ENCODE measurements around the gene MTERF1.

MTERF1 gene

GRCh38 chr7:91827169-91827568, 53.3 kb downstream of the MTERF1 start:
- DNase-seq = no peak

- no peak for DNase-seq
Observed at GRCh38 chr7:91826377-91826776, 54.1 kb downstream of the MTERF1 start.

GRCh38 chr7:91824201-91824600, 56.3 kb downstream of the MTERF1 start:
- no peak for DNase-seq
